H1 (cell line): ENCODE data around the gene FAM83G. TPM values are rescaled to one million over a fixed set of nuclear protein-coding genes. Genes with fewer than 3 reads are reported as not detected.

Experiments
- BACH1 ChIP-seq: IDR thresholded peaks from 2 replicates; pipeline ENCODE4 v1.6.1; 2012; ENCODE audit warnings: low read length, improper control_type of control experiment
- BCL11A ChIP-seq, 2 experiments: IDR thresholded peaks; one replicate each; pipeline ENCODE4 v1.6.1; 2011; ENCODE audit warnings: low read depth in 2 of 2, low read length in 2 of 2, mild to moderate bottlenecking in 2 of 2
- HDAC2 ChIP-seq, 2 experiments: fragments of 300-600 bp in 1 of 2; sonication (generic) in 1 of 2; IDR thresholded peaks; 2 replicates each; pipeline ENCODE4 v1.6.1; 2011 to 2012; ENCODE audit warnings: low read depth in 2 of 2, low read length in 2 of 2, mild to moderate bottlenecking in 2 of 2, moderate library complexity in 2 of 2, borderline replicate concordance in 1 of 2, inconsistent platforms in 1 of 2
- KDM4A ChIP-seq: IDR thresholded peaks from one replicate; pipeline ENCODE4 v1.7.1; 2012; ENCODE audit warnings: low read depth, mild to moderate bottlenecking, moderate library complexity, low read length, inconsistent platforms; ENCODE audit not compliant: severe bottlenecking
- polyA plus RNA-seq, 7 experiments: library from polyadenylated mRNA; depleted of rRNA in 3 of 7; stranded (reverse) in 5 of 7; unstranded in 2 of 7; fragments of >200 nt in 5 of 7; fragments of 200-250 nt in 2 of 7; gene quantifications; 1 replicate in 5 of 7; 2 replicates in 1 of 7; 4 replicates in 1 of 7; pipeline versions ENCODE4 v1.2.1 to v1.2.3, GENCODE V29; 2011 to 2013; ENCODE audit warnings: missing spikeins in 2 of 7, mixed read lengths in 2 of 7
- total RNA-seq: library from RNA; stranded (reverse); fragmentation: NEBNext Ultra II Directional; extraction: Animal tissue kit (Norgen Biotek cat#: 25700); gene quantifications from 2 replicates; pipeline ENCODE4 v1.2.1, GENCODE V29; 2021

The FAM83G gene
- total and polyA plus RNA-seq, 2 of the 8 experiments (the other 6 are each of a cell fraction or from before 2014, with no cell fraction given), result 15.4 to 29.0 TPM

GRCh38 chr17:18967916-18968315 is 36.6 kb downstream of the FAM83G start (continued):
- no peak for TF ChIP-seq HDAC2 (IDR thresholded peaks at IDR 0.05; ENCODE audit: borderline replicate concordance in 1 of 2, low read depth in 2 of 2, low read length in 2 of 2)
- no peak for TF ChIP-seq KDM4A
- TF ChIP-seq BACH1, result no peak
- no peak for TF ChIP-seq BCL11A (IDR thresholded peaks at IDR 0.05; ENCODE audit: low read depth in 2 of 2, low read length in 2 of 2)
